Parathyroid adenoma (tissue), 2 donors: ENCODE data around the gene SRSF9.

ENCODE experiments used
- H2AFZ ChIP-seq: fragments of 300-600 bp; sonication (generic); one replicate; pipeline ENCODE4 v1.7.0; 2017; ENCODE audit warnings: antibody characterized with exemption, mild to moderate bottlenecking
- H3K27ac ChIP-seq: fragments of 300-600 bp; sonication (generic); one replicate; pipeline ENCODE4 v1.7.0; 2017
- H3K27me3 ChIP-seq: fragments of 300-600 bp; sonication (generic); one replicate; pipeline ENCODE4 v1.7.0; 2017; ENCODE audit warnings: low read length; ENCODE audit not compliant: control insufficient read depth, insufficient read depth
- H3K36me3 ChIP-seq: fragments of 300-600 bp; sonication (generic); one replicate; pipeline ENCODE4 v1.7.0; 2017; ENCODE audit warnings: low read length; ENCODE audit not compliant: control insufficient read depth, insufficient read depth
- H3K4me1 ChIP-seq: fragments of 300-600 bp; sonication (generic); one replicate; pipeline ENCODE4 v1.7.0; 2017; ENCODE audit warnings: control low read depth
- H3K4me2 ChIP-seq: fragments of 300-600 bp; sonication (generic); one replicate; pipeline ENCODE4 v1.7.0; 2017; ENCODE audit warnings: low read length
- H3K4me3 ChIP-seq: fragments of 300-600 bp; sonication (generic); one replicate; pipeline ENCODE4 v1.7.0; 2017; ENCODE audit warnings: low read depth, low read length
- H3K79me2 ChIP-seq: fragments of 300-600 bp; sonication (generic); one replicate; pipeline ENCODE4 v1.7.0; 2017; ENCODE audit warnings: control low read depth
- H3K9ac ChIP-seq: fragments of 300-600 bp; sonication (generic); one replicate; pipeline ENCODE4 v1.7.0; 2017; ENCODE audit warnings: mild to moderate bottlenecking
- H3K9me3 ChIP-seq: fragments of 300-600 bp; sonication (generic); one replicate; pipeline ENCODE4 v1.7.0; 2017; ENCODE audit warnings: low read length; ENCODE audit not compliant: control insufficient read depth
- TF ChIP-seq, protein P1 (sequence below): fragments of 300-600 bp; sonication (generic); IDR thresholded peaks from one replicate; pipeline ENCODE4 v1.7.0; 2017; ENCODE audit warnings: antibody characterized with exemption, mild to moderate bottlenecking
- donor health status: primary hyperparathyroidism.

SRSF9 gene

DNA sequence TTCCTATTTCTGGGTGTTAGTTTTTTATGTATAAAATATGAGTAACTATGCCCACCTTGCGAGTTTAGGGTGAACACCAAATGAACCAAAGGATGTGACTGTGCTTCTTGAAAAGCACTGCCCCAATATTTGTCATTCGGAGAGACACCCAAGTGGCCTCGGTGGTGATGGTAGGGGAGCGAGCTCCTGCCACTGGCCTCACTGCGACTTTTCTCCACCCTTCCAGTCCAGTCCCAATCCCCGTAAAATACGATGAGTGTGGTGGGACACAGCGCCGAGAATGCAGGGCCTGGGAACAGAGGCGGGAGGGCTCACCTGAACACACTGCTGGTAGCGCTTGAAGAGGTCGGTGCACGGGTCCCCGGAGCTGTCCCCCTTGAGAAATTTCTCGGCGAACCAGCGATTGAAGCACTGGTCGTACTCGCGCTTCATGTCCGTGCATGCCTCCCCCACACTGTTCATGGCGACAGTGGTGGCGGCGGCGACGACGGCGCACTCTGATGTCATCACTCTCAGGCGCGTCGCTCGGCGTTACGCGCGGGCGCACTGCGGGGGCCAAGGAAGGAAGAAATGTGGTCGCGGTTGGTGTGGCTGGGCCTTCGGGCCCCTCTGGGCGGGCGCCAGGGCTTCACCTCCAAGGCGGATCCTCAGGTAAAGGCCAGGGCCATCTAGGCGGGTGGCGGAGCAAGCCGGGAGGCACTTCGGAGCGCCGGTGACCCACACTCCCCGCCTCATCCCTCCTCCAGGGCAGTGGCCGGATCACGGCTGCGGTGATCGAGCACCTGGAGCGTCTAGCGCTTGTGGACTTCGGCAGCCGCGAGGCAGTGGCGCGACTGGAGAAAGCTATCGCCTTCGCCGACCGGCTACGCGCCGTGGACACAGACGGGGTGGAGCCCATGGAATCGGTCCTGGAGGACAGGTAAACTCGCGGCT lies 23.4 kb downstream of the SRSF9 start, which contains the start of the genes GATC and TRIAP1:
TSS of gene GATC (plus strand) at position 534 of the 933 bp plus-strand sequence. CDS start at position 571, 37 bp downstream.
TSS of gene TRIAP1 (minus strand) at position 474 of the 933 bp plus-strand sequence. CDS start at position 462, 12 bp downstream.
- Histone ChIP-seq H3K36me3 (no peaks in the 10 kb centered on the region), H3K4me3 (peak within 1 kb of the TSS; percentile 85)

DNA sequence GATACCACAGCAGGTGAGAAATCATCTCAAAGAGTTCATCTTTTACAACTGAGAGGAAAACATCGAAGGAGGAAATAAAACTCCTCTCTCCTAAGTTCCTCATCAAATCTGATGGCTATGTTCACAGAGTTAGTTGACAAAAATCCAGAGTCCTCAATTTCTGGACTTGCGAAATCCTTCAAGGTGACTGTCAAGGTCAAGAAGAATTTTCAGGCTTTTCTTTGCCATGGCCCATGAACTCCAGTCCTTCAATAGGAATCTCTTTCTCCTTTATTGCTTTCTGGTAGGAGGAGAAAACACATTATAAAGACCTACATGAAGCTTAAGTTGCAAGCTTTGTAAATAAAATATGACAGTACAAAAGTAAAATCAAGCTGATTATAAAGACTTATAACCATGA lies 24.9 kb downstream of the SRSF9 start:
- Histone ChIP-seq H3K36me3 (no peaks in the 10 kb centered on the region), H3K9ac (no peak overlapping the region), H3K4me1 (peaks cover 12% of the 10 kb centered on the region), H3K4me3 (no peak overlapping the region), H2AFZ (no peak overlapping the region), H3K79me2 (peaks cover 36% of the 10 kb centered on the region), H3K27ac (peak overlapping the region; percentile 13), H3K9me3 (no peaks in the 10 kb centered on the region), H3K27me3 (no peaks in the 10 kb centered on the region), H3K4me2 (no peak overlapping the region)
- TF ChIP-seq, protein P1, sequence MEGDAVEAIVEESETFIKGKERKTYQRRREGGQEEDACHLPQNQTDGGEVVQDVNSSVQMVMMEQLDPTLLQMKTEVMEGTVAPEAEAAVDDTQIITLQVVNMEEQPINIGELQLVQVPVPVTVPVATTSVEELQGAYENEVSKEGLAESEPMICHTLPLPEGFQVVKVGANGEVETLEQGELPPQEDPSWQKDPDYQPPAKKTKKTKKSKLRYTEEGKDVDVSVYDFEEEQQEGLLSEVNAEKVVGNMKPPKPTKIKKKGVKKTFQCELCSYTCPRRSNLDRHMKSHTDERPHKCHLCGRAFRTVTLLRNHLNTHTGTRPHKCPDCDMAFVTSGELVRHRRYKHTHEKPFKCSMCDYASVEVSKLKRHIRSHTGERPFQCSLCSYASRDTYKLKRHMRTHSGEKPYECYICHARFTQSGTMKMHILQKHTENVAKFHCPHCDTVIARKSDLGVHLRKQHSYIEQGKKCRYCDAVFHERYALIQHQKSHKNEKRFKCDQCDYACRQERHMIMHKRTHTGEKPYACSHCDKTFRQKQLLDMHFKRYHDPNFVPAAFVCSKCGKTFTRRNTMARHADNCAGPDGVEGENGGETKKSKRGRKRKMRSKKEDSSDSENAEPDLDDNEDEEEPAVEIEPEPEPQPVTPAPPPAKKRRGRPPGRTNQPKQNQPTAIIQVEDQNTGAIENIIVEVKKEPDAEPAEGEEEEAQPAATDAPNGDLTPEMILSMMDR, result no peak

More for the DNA sequence above, 23.4 kb downstream of the SRSF9 start, which contains the start of the genes GATC and TRIAP1:
- Histone ChIP-seq H3K9ac (peak within 1 kb of the TSS; percentile 24), H3K9me3 (no peaks in the 10 kb centered on the region), H3K4me1 (peaks cover 12% of the 10 kb centered on the region), H3K27ac (peak within 1 kb of the TSS; percentile 58), H3K4me2 (peak within 1 kb of the TSS; percentile 64), H2AFZ (peak within 1 kb of the TSS; percentile 55), H3K79me2 (peaks cover 34% of the 10 kb centered on the region), H3K27me3 (no peaks in the 10 kb centered on the region)
- TF ChIP-seq, protein P1, result no peak

DNA sequence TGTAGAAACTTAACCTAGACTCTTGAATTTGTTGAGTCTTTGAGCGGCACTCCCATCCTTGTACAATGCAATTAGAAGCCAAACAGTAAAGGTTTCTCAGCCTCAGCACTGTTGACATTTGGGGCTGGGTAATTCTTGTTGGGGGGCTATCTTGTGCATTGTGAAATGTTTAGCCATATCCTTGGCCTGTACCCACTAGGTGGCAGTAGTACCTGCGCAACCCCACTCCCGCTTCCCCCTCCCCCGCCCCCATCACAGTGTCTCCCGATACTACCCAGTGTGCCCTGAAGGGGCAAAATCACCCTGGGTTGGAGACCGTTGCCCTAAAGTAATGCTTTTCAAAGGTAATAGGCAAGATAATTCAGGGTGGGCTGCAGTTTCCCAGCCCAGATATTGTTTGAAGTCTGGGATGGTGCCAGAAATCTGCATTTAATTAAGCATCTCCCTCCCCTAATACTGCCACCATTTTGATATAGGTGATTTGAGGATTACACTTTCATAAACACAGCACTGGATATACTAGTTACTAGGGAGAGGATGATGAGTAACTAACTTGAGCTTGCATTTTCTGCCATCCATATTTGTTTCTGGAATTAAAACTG lies 29.8 kb downstream of the SRSF9 start:
- Histone ChIP-seq H3K4me2 (peak overlapping the region; percentile 37), H3K9ac (no peak overlapping the region), H2AFZ (no peak overlapping the region), H3K4me1 (peaks cover 3% of the 10 kb centered on the region), H3K27me3 (no peaks in the 10 kb centered on the region), H3K27ac (no peak overlapping the region), H3K36me3 (no peaks in the 10 kb centered on the region), H3K9me3 (no peaks in the 10 kb centered on the region), H3K79me2 (peaks cover 14% of the 10 kb centered on the region), H3K4me3 (peak overlapping the region; percentile 82)
- TF ChIP-seq, protein P1, result peak; percentile 64

DNA sequence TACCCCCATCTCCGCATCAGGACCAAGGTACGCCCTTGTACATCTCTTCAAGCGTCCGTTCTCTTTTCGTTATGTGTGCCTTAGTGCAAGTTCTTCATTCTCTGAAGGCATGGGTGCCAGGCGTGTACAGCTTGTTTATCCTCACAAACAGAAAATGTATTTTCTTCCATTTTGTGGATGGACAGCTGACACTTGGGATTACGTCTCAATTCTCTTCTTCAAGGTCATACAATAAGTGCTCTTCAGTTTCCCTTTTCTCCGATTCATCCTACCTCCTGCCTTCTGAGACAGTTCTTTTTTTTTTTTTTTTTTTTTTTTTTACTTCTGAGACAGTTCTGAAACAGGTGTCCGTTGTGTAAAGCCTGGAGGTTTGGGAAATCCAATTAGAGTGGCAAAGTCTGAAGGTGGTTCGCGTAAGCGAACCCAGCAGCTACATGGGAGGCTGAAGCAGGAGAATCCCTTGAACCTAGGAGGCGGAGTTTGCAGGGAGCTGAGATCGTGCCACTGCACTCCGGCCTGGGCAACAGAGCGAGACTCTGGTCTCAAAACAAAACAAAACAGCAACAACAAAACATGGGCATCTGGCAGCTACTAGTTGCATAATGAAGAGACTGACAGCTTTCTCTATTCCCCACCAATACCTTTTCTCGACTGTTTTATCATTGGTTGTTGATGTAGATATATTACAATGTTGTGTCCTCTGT lies 30.9 kb downstream of the SRSF9 start:
- peak overlapping the region; percentile 79 for H3K27ac ChIP-seq
- H3K9me3 ChIP-seq, result no peaks in the 10 kb centered on the region
- peaks cover 14% of the 10 kb centered on the region for H3K79me2 ChIP-seq
- H3K4me1 ChIP-seq, result peaks cover 2% of the 10 kb centered on the region
- peak overlapping the region; percentile 52 for H3K4me2 ChIP-seq
- TF ChIP-seq, protein P1, result no peak
- H3K4me3 ChIP-seq, result peak overlapping the region; percentile 82
- no peaks in the 10 kb centered on the region for H3K27me3 ChIP-seq
- peak overlapping the region; percentile 100 for H2AFZ ChIP-seq
- no peaks in the 10 kb centered on the region for H3K36me3 ChIP-seq
- no peak overlapping the region for H3K9ac ChIP-seq
